H9 (cell line): ENCODE results near the gene DISC1. TPM values are rescaled to one million over a fixed set of nuclear protein-coding genes. Genes with fewer than 3 reads are reported as not detected.

ENCODE experiments used
- DNase-seq: peaks from one replicate; pipeline ENCODE4 v3.0.0-alpha.2; 2017
- H2AFZ ChIP-seq: one replicate; pipeline ENCODE4 v1.6.1; 2013; ENCODE audit warnings: mild to moderate bottlenecking, low read length, control low read depth, moderate library complexity
- H2AK5ac ChIP-seq: 2 replicates; pipeline ENCODE4 v1.6.1; 2013; ENCODE audit warnings: low read length, control low read depth, mixed read lengths; ENCODE audit not compliant: insufficient read length
- H2BK120ac ChIP-seq: one replicate; pipeline ENCODE4 v1.6.1; 2013; ENCODE audit warnings: low read depth, mild to moderate bottlenecking, low read length, control low read depth, inconsistent platforms; ENCODE audit not compliant: poor library complexity, severe bottlenecking
- H2BK12ac ChIP-seq: 2 replicates; pipeline ENCODE4 v1.6.1; 2013; ENCODE audit warnings: low read length, control low read depth, mixed read lengths, low read depth; ENCODE audit not compliant: insufficient read length
- H2BK15ac ChIP-seq: 2 replicates; pipeline ENCODE4 v1.6.1; 2013; ENCODE audit warnings: low read depth, low read length, control low read depth
- H2BK20ac ChIP-seq: one replicate; pipeline ENCODE4 v1.6.1; 2013; ENCODE audit warnings: low read depth, mild to moderate bottlenecking, low read length, control low read depth, inconsistent platforms; ENCODE audit not compliant: poor library complexity, severe bottlenecking
- H2BK5ac ChIP-seq: 2 replicates; pipeline ENCODE4 v1.6.1; 2013; ENCODE audit warnings: low read length, control low read depth, mixed read lengths; ENCODE audit not compliant: insufficient read length
- H3K14ac ChIP-seq: 2 replicates; pipeline ENCODE4 v1.6.1; 2013; ENCODE audit warnings: low read length, control low read depth; ENCODE audit not compliant: insufficient read depth
- H3K18ac ChIP-seq: 2 replicates; pipeline ENCODE4 v1.6.1; 2013; ENCODE audit warnings: low read depth, mild to moderate bottlenecking, mixed read lengths, low read length, control low read depth; ENCODE audit not compliant: insufficient read length
- H3K23ac ChIP-seq: 2 replicates; pipeline ENCODE4 v1.6.1; 2013; ENCODE audit warnings: low read length, control low read depth, mixed read lengths, low read depth; ENCODE audit not compliant: insufficient read length
- H3K23me2 ChIP-seq: 2 replicates; pipeline ENCODE4 v1.6.1; 2013; ENCODE audit warnings: low read depth, mild to moderate bottlenecking, mixed read lengths, low read length, control low read depth; ENCODE audit not compliant: insufficient read length, poor library complexity, severe bottlenecking
- H3K27ac ChIP-seq: 2 replicates; pipeline ENCODE4 v1.5.1; 2013; ENCODE audit warnings: low read length, control low read depth, mixed read lengths, low read depth; ENCODE audit not compliant: insufficient read length
- H3K27me3 ChIP-seq: 2 replicates; pipeline ENCODE4 v1.6.1; 2013; ENCODE audit warnings: low read length, control low read depth, inconsistent platforms; ENCODE audit not compliant: insufficient read depth
- H3K4ac ChIP-seq: 2 replicates; pipeline ENCODE4 v1.6.1; 2013; ENCODE audit warnings: low read depth, mild to moderate bottlenecking, control low read depth, inconsistent platforms, low read length, moderate library complexity
- H3K4me1 ChIP-seq: 2 replicates; pipeline ENCODE4 v1.6.1; 2013; ENCODE audit warnings: low read length, control low read depth, inconsistent platforms; ENCODE audit not compliant: insufficient read depth
- H3K4me2 ChIP-seq: 2 replicates; pipeline ENCODE4 v1.6.1; 2013; ENCODE audit warnings: low read length, control low read depth, mixed read lengths; ENCODE audit not compliant: insufficient read length, insufficient read depth
- H3K56ac ChIP-seq: 2 replicates; pipeline ENCODE4 v1.6.1; 2013; ENCODE audit warnings: low read depth, mild to moderate bottlenecking, mixed read lengths, low read length, control low read depth; ENCODE audit not compliant: insufficient read length
- H3K79me1 ChIP-seq: 2 replicates; pipeline ENCODE4 v1.6.1; 2013; ENCODE audit warnings: low read depth, mild to moderate bottlenecking, moderate library complexity, low read length, control low read depth, inconsistent platforms; ENCODE audit not compliant: insufficient read depth, poor library complexity, severe bottlenecking
- H3K79me2 ChIP-seq: 2 replicates; pipeline ENCODE4 v1.6.1; 2013; ENCODE audit warnings: low read length, control low read depth, inconsistent platforms; ENCODE audit not compliant: insufficient read depth
- H3K9ac ChIP-seq: 2 replicates; pipeline ENCODE4 v1.6.1; 2013; ENCODE audit warnings: low read length, control low read depth, mixed read lengths; ENCODE audit not compliant: insufficient read length; ENCODE audit errors: extremely low read depth
- H3K9me3 ChIP-seq: one replicate; pipeline ENCODE4 v1.6.1; 2013; ENCODE audit warnings: low read depth, low read length, inconsistent platforms; ENCODE audit not compliant: control insufficient read depth
- H3T11ph ChIP-seq: one replicate; pipeline ENCODE4 v1.6.1; 2013; ENCODE audit warnings: mild to moderate bottlenecking, low read length, control low read depth, inconsistent platforms
- H4K20me1 ChIP-seq: one replicate; pipeline ENCODE4 v1.6.1; 2013; ENCODE audit not compliant: control insufficient read depth, insufficient read length, insufficient read depth
- H4K5ac ChIP-seq: 2 replicates; pipeline ENCODE4 v1.6.1; 2013; ENCODE audit warnings: low read depth, mild to moderate bottlenecking, mixed read lengths, low read length, control low read depth; ENCODE audit not compliant: insufficient read length
- H4K8ac ChIP-seq: replicated peaks from 2 replicates; pipeline ENCODE4 v1.6.1; 2013; ENCODE audit warnings: low read length, control low read depth, mixed read lengths, low read depth; ENCODE audit not compliant: insufficient read length
- H4K91ac ChIP-seq: 2 replicates; pipeline ENCODE4 v1.6.1; 2013; ENCODE audit warnings: low read depth, mild to moderate bottlenecking, moderate library complexity, mixed read lengths, low read length, control low read depth; ENCODE audit not compliant: insufficient read length
- H3K27ac Mint-ChIP-seq, 3 experiments: 2 replicates in 2 of 3; 3 replicates in 1 of 3; pipeline ENCODE4 v1.8.0; 2020 to 2021; ENCODE audit warnings: mixed read lengths in 3 of 3, mild to moderate bottlenecking in 1 of 3, moderate library complexity in 1 of 3
- H3K27me3 Mint-ChIP-seq: 2 replicates; pipeline ENCODE4 v1.8.0; 2021; ENCODE audit warnings: low read depth, mild to moderate bottlenecking, moderate library complexity, mixed read lengths
- H3K36me3 Mint-ChIP-seq, 3 experiments: 2 replicates in 2 of 3; 3 replicates in 1 of 3; pipeline ENCODE4 v1.8.0; 2020 to 2021; ENCODE audit warnings: low read depth in 3 of 3, mixed read lengths in 3 of 3; ENCODE audit not compliant: insufficient read depth in 1 of 3
- H3K4me1 Mint-ChIP-seq, 2 experiments: 2 replicates each; pipeline ENCODE4 v1.8.0; 2020; ENCODE audit warnings: mixed read lengths in 2 of 2
- H3K4me3 Mint-ChIP-seq, 2 experiments: 2 replicates in 1 of 2; 3 replicates in 1 of 2; pipeline ENCODE4 v1.8.0; 2020 to 2021; ENCODE audit warnings: mild to moderate bottlenecking in 2 of 2, mixed read lengths in 2 of 2, moderate library complexity in 1 of 2
- H3K9me3 Mint-ChIP-seq, 2 experiments: 2 replicates in 1 of 2; 3 replicates in 1 of 2; pipeline ENCODE4 v1.8.0; 2020; ENCODE audit warnings: mild to moderate bottlenecking in 2 of 2, mixed read lengths in 2 of 2, moderate library complexity in 1 of 2
- CTCF ChIP-seq: fragments of 200-600 bp; sonication (generic); conservative IDR thresholded peaks from 3 replicates; pipeline ENCODE4 v1.8.0; 2021; ENCODE audit warnings: antibody characterized with exemption, mild to moderate bottlenecking
- WGBS: extraction: QIAGEN DNeasy Blood & Tissue Kit; methylation state at CpG from one replicate; pipeline ENCODE4 v1.1.7; 2013; ENCODE audit warnings: missing lambda C conversion rate, low lambda C conversion rate, mixed read lengths; ENCODE audit not compliant: insufficient read length; ENCODE audit errors: extremely low coverage; 5-methylcytosine and 5-hydroxymethylcytosine counted together
- total RNA-seq: library from RNA; stranded (reverse); gene quantifications from 2 replicates; pipeline ENCODE4 v1.2.1, GENCODE V29; 2021

DISC1 gene
- total RNA-seq, 1 experiment from 2014 or later = 2.5 TPM

- no peak overlapping the region for H3K27ac ChIP-seq
These were observed 312.1 kb downstream of the DISC1 start for GRCh38 chr1:231938711-231939110.

More at GRCh38 chr1:231938711-231939110, 312.1 kb downstream of the DISC1 start:
- Mint-ChIP-seq H3K36me3 (no peaks in the 10 kb centered on the region), H3K27ac (no peak overlapping the region), H3K9me3 (no peaks in the 10 kb centered on the region; a peak in 1 of 5 replicates), H3K4me3 (no peak overlapping the region), H3K27me3 (peaks cover 14% of the 10 kb centered on the region), H3K4me1 (peaks cover 10 to 11% of the 10 kb centered on the region in 2 experiments; a peak in 3 of 4 replicates)
- Histone ChIP-seq H4K91ac (no peak overlapping the region), H2BK12ac (no peak overlapping the region), H2BK15ac (no peak overlapping the region), H3K9ac (no peak overlapping the region), H2BK20ac (no peak overlapping the region), H3K4me2 (no peak overlapping the region), H3K23me2 (no peaks in the 10 kb centered on the region), H2AFZ (no peak overlapping the region), H3K23ac (no peak overlapping the region), H3K79me2 (no peaks in the 10 kb centered on the region), H3T11ph (no peak overlapping the region), H2BK5ac (no peak overlapping the region), H4K8ac (no peak overlapping the region), H2AK5ac (no peak overlapping the region), H3K9me3 (no peaks in the 10 kb centered on the region), H3K4ac (no peak overlapping the region), H4K20me1 (no peaks in the 10 kb centered on the region), H3K27me3 (no peaks in the 10 kb centered on the region), H2BK120ac (no peak overlapping the region), H4K5ac (no peak overlapping the region), H3K14ac (no peak overlapping the region), H3K79me1 (no peaks in the 10 kb centered on the region), H3K4me1 (no peaks in the 10 kb centered on the region), H3K56ac (no peak overlapping the region), H3K18ac (no peak overlapping the region)
- TF ChIP-seq CTCF = no peak
- WGBS = no CpG with 5 or more reads among the region's 6 CpGs
- DNase-seq = no peak
